Activated CD4-positive, CD25-positive, alpha-beta regulatory T cell treated with anti-CD3 and anti-CD28 coated beads, Interleukin-2, amount 50 U/mL, for 24 hours (primary cell): Measurements from ENCODE around the gene ZNF749.

ENCODE experiments used
- ATAC-seq, 2 donors: fragments of 150-1000 bp; cut with Tn5 transposase; one replicate each; pipeline ENCODE4 v1.10.0; 2021; ENCODE audit warnings: mild to moderate bottlenecking in 1 of 2, moderate library complexity in 1 of 2

ZNF749 gene

GRCh38 chr19:57435062-57435978 is at the start of gene ZNF749:
Gene ZNF749 (plus strand): TSS chr19:57435325. CDS start chr19:57435579, 254 bp downstream.
- peak; percentile 99 to 100 for ATAC-seq

GRCh38 chr19:57389194-57389729 is 45.9 kb upstream of the ZNF749 start:
- no peak for ATAC-seq

- peak; percentile 99 to 100 for ATAC-seq
Measured at GRCh38 chr19:57389730-57390598, 45.2 kb upstream of the ZNF749 start, which contains the start of gene ZNF548. Gene ZNF548 (plus strand): TSS chr19:57389854. CDS start chr19:57390100, 246 bp downstream.

- no peak for ATAC-seq
Measured at GRCh38 chr19:57395710-57396109, 39.4 kb upstream of the ZNF749 start.

GRCh38 chr19:57398868-57399267 is 36.3 kb upstream of the ZNF749 start:
- ATAC-seq: no peak

GRCh38 chr19:57403737-57404563 is 31.2 kb upstream of the ZNF749 start:
- no peak for ATAC-seq

GRCh38 chr19:57406516-57407123 is 28.5 kb upstream of the ZNF749 start:
- ATAC-seq: peak; percentile 38 to 46

- ATAC-seq: peak; percentile 100
Measured at GRCh38 chr19:57410877-57411671, 24.1 kb upstream of the ZNF749 start, which contains the start of gene ZNF17. Gene ZNF17 (plus strand): TSS chr19:57411161. CDS start chr19:57413616, 2,455 bp downstream.

GRCh38 chr19:57419439-57419838 is 15.7 kb upstream of the ZNF749 start:
- ATAC-seq: no peak

GRCh38 chr19:57421037-57421436 is 14.1 kb upstream of the ZNF749 start:
- ATAC-seq: no peak

GRCh38 chr19:57434386-57435061 is 601 bp upstream of the ZNF749 start:
- peak in 1 of 2 donors; percentile 1 for ATAC-seq

- no peak for ATAC-seq
Measured at GRCh38 chr19:57436417-57436816, 1.3 kb downstream of the ZNF749 start.

- no peak for ATAC-seq
Measured at GRCh38 chr19:57437931-57438330, 2.8 kb downstream of the ZNF749 start.

GRCh38 chr19:57438925-57439324 is 3.8 kb downstream of the ZNF749 start:
- ATAC-seq: no peak

- no peak for ATAC-seq
Measured at GRCh38 chr19:57441979-57442752, 7.0 kb downstream of the ZNF749 start.

GRCh38 chr19:57443121-57443696 is 8.1 kb downstream of the ZNF749 start:
- no peak for ATAC-seq

- no peak for ATAC-seq
Measured at GRCh38 chr19:57452307-57452706, 17.2 kb downstream of the ZNF749 start.

GRCh38 chr19:57465680-57466381 is 30.7 kb downstream of the ZNF749 start:
- ATAC-seq: peak in 1 of 2 donors; percentile 58
